PC-3 (cell line): Measurements from ENCODE around the gene NCOA1.

Experiments
- CTCF ChIP-seq: fragments of 300-600 bp; sonication (generic); conservative IDR thresholded peaks from 2 replicates; pipeline ENCODE4 v1.5.1; 2017; ENCODE audit warnings: antibody characterized with exemption, low read depth, mild to moderate bottlenecking, low read length
- EZH2 ChIP-seq: fragments of 300-600 bp; sonication (generic); IDR thresholded peaks from one replicate; pipeline ENCODE4 v1.6.1; 2017; ENCODE audit warnings: antibody characterized with exemption, mild to moderate bottlenecking, low read length; ENCODE audit not compliant: unreplicated experiment

- TF ChIP-seq CTCF: no peak
- TF ChIP-seq EZH2: no peak
Measured at GRCh38 chr2:24477229-24477628, 13.8 kb upstream of the NCOA1 start.
